Right lobe of liver (tissue), 4 donors: ENCODE measurements around the gene PXT1.

Experiments
- CTCF ChIP-seq, 4 donors: fragments of 200-600 bp in 3 of 4; fragments of 450-650 bp in 1 of 4; IDR thresholded peaks; one replicate each; pipeline versions ENCODE4 v1.5.1 to v1.8.0; 2016 to 2022; ENCODE audit warnings: antibody characterized with exemption in 4 of 4, mild to moderate bottlenecking in 2 of 4
- POLR2A ChIP-seq: fragments of 450-650 bp; IDR thresholded peaks from one replicate; pipeline ENCODE4 v1.6.1; 2017; ENCODE audit warnings: antibody characterized with exemption, mild to moderate bottlenecking
- donor health status: DM: no; HTN: no; CAD: no.
- donor health status: DM: no; HTN: no; CAD: no.
- donor health status: DM: no; HTN: yes; CAD: no.

- TF ChIP-seq CTCF (IDR thresholded peaks at IDR 0.05) (no peak), POLR2A (no peak)
Observed at GRCh38 chr6:36426622-36427021, 16.0 kb downstream of the PXT1 start.
